GM23248 (cell line): ENCODE results near the gene NUP214. TPM values are rescaled to one million over a fixed set of nuclear protein-coding genes. Genes with fewer than 3 reads are reported as not detected.

ENCODE experiments used
- DNase-seq: peaks from one replicate; pipeline ENCODE4 v3.0.0-alpha.2; 2015
- H2AFZ ChIP-seq: fragments of 200-600 bp; sonication (generic); 2 replicates; pipeline ENCODE4 v1.6.1; 2016; ENCODE audit warnings: antibody characterized with exemption
- H3F3A ChIP-seq: fragments of 200-600 bp; sonication (generic); 2 replicates; pipeline ENCODE4 v1.6.1; 2016; ENCODE audit warnings: mild to moderate bottlenecking, antibody characterized with exemption, mixed run types; ENCODE audit not compliant: insufficient read depth
- H3K27ac ChIP-seq: fragments of 200-600 bp; sonication (generic); 2 replicates; pipeline ENCODE4 v1.5.1; 2016; ENCODE audit warnings: mild to moderate bottlenecking
- H3K27me3 ChIP-seq: fragments of 200-600 bp; sonication (generic); replicated peaks from 2 replicates; pipeline ENCODE4 v1.6.1; 2016; ENCODE audit warnings: mild to moderate bottlenecking; ENCODE audit not compliant: insufficient read depth
- H3K36me3 ChIP-seq: fragments of 200-600 bp; sonication (generic); 2 replicates; pipeline ENCODE4 v1.6.1; 2016; ENCODE audit warnings: low read depth, mild to moderate bottlenecking
- H3K4me1 ChIP-seq: fragments of 200-600 bp; sonication (generic); 2 replicates; pipeline ENCODE4 v1.6.1; 2016; ENCODE audit warnings: mild to moderate bottlenecking; ENCODE audit not compliant: insufficient read depth
- H3K4me2 ChIP-seq: fragments of 200-600 bp; sonication (generic); one replicate; pipeline ENCODE4 v1.6.1; 2016; ENCODE audit warnings: mild to moderate bottlenecking; ENCODE audit not compliant: unreplicated experiment
- H3K4me3 ChIP-seq: fragments of 200-600 bp; sonication (generic); 2 replicates; pipeline ENCODE4 v1.5.1; 2016; ENCODE audit warnings: mild to moderate bottlenecking
- H3K79me2 ChIP-seq: fragments of 200-600 bp; sonication (generic); 2 replicates; pipeline ENCODE4 v1.6.1; 2016; ENCODE audit warnings: mild to moderate bottlenecking; ENCODE audit not compliant: insufficient read depth
- H3K9ac ChIP-seq: fragments of 200-600 bp; sonication (generic); 2 replicates; pipeline ENCODE4 v1.6.1; 2016; ENCODE audit warnings: mild to moderate bottlenecking
- H3K9me2 ChIP-seq: fragments of 200-600 bp; sonication (generic); 2 replicates; pipeline ENCODE4 v1.6.1; 2016; ENCODE audit warnings: mixed run types, mild to moderate bottlenecking, moderate library complexity; ENCODE audit not compliant: insufficient read depth
- H3K9me3 ChIP-seq: fragments of 200-600 bp; sonication (generic); one replicate; pipeline ENCODE4 v1.6.1; 2017; ENCODE audit warnings: low read depth
- H4K20me1 ChIP-seq: fragments of 200-600 bp; sonication (generic); 2 replicates; pipeline ENCODE4 v1.6.0; 2016; ENCODE audit not compliant: insufficient read depth
- EZH2 ChIP-seq: fragments of 200-600 bp; sonication (generic); IDR thresholded peaks from 2 replicates; pipeline ENCODE4 v1.6.1; 2018; ENCODE audit warnings: antibody characterized with exemption, mild to moderate bottlenecking; ENCODE audit not compliant: insufficient read depth, poor library complexity, severe bottlenecking
- EZH2phosphoT487 ChIP-seq: fragments of 200-600 bp; sonication (generic); IDR thresholded peaks from 2 replicates; pipeline ENCODE4 v1.6.1; 2018; ENCODE audit warnings: antibody characterized with exemption, moderate library complexity, mild to moderate bottlenecking, low read depth; ENCODE audit not compliant: insufficient read depth
- WGBS, 2 experiments: methylation state at CpG; one replicate each; pipeline ENCODE4 v1.1.6; 2015 to 2017; ENCODE audit warnings: low lambda C conversion rate in 2 of 2, low coverage in 1 of 2; ENCODE audit errors: missing lambda C conversion rate in 2 of 2; 5-methylcytosine and 5-hydroxymethylcytosine counted together
- in situ Hi-C: fragments of 300-500 bp; cut with MboI; formaldehyde crosslinking; loops from 2 replicates; pipeline ENCODE4 v1.15.0; 2020
- polyA plus RNA-seq: library from polyadenylated mRNA; unstranded; fragments of >200 nt; fragmentation: Nextera tagmentation; extraction: Ambion mirVana; gene quantifications from 2 replicates; pipeline ENCODE4 v1.2.1, GENCODE V29; 2016
- total RNA-seq: library from RNA; depleted of rRNA; stranded (reverse); fragments of >200 nt; shearing (Covaris generic); gene quantifications from 2 replicates; pipeline ENCODE4 v1.2.3, GENCODE V29; 2014

The NUP214 gene
- total and polyA plus RNA-seq, 2 experiments from 2014 or later = 13.1 to 14.3 TPM

DNA sequence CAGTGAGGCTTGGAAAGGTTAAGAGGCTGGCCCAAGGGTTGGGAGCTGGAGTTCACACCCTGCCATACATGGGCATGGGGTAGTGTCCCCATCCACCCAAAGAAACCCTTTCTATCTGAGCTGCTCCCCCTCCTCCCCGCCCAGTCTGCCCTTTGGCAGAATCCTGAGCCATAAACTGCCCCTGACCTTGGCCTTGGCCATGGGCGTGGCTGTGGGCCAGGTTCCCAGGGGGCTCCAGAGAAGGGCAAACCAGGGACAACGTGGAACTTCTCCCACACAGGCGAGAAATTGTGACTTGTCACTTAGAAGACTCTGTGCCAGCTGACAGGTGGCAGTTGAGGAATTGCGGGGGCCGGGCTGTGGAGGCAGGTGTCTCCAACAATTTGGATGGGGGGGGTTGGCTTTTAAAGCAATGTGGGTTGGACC lies 146.1 kb downstream of the NUP214 start:
- Histone ChIP-seq H3K36me3 (no peaks in the 10 kb centered on the region), H3K27ac (no peak overlapping the region), H3F3A (no peaks in the 10 kb centered on the region), H3K79me2 (no peaks in the 10 kb centered on the region), H3K27me3 (no peaks in the 10 kb centered on the region), H3K9me2 (no peaks in the 10 kb centered on the region), H3K4me1 (no peaks in the 10 kb centered on the region), H3K4me2 (no peak overlapping the region), H2AFZ (no peak overlapping the region), H4K20me1 (no peaks in the 10 kb centered on the region), H3K4me3 (no peak overlapping the region), H3K9me3 (no peaks in the 10 kb centered on the region), H3K9ac (no peak overlapping the region)
- WGBS, 2 experiments = 73 to 77% methylated on average over 6 of the region's 6 CpGs
- in situ Hi-C loops = no loop called here
- TF ChIP-seq EZH2phosphoT487 = no peak
- DNase-seq = no peak

DNA sequence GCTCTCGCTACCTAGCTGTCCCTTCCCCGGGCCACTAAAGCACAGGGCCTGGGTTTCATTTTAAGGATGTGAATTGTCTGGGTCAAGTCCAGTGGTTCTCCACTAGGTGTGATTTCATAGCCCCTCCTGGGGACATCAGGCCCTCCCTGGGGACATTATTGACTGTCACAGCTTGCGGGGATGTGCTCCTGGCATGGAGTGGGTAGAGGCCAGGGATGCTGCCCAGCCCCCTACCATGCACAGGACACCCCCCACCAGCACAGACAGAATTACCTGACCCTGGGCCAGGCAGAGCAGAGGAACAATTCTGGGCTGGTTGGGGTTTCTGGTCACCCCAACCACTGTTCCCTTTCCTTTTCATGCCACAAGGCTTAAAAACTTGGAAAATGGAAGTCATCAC lies 146.8 kb downstream of the NUP214 start:
- in situ Hi-C loops = no loop called here
- no peak for DNase-seq
- Histone ChIP-seq H3K79me2 (no peaks in the 10 kb centered on the region), H3K4me3 (no peak overlapping the region), H3F3A (no peaks in the 10 kb centered on the region), H3K27ac (no peak overlapping the region), H3K36me3 (no peaks in the 10 kb centered on the region), H3K9me2 (no peaks in the 10 kb centered on the region), H2AFZ (no peak overlapping the region), H3K4me1 (no peaks in the 10 kb centered on the region), H3K27me3 (no peaks in the 10 kb centered on the region), H3K9ac (no peak overlapping the region), H3K9me3 (no peaks in the 10 kb centered on the region), H4K20me1 (no peaks in the 10 kb centered on the region), H3K4me2 (no peak overlapping the region)
- TF ChIP-seq EZH2phosphoT487 (no peak), EZH2 (no peak)
- 95 to 98% methylated on average over 3 of the region's 3 CpGs for WGBS, 2 experiments

DNA sequence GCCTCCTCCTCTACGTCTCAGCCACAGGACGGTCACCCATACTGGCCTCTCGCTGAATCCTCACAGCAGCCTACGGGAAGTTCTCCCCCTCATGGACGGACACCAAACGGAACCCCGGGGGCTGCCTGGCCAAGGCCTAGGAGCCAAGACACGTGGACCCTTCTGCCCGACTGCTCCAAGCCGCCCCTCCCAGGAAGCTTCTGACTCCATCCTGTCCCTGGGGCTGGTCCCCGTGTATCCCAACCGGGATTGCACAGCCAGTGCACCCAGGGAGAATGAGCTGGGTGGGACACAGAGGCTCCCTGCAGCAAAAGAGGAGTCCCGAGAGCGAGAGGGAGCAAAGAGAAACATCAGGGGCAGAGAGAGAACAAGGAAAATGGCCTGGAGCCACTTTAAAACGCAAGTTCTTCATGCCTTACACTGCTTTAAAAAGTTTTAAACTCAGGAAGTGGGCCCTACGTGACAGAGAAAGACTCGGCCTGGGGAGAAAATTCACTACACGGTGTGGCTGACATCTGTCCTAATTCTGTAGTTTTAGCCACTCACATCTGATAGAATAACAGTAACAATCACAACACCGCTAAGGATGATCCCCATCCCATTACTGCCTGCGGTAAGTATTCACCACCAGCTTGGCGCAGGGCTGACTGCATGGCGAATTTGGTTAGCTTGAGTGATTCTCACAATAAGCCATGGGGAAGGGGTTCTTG lies 147.9 kb downstream of the NUP214 start:
- TF ChIP-seq EZH2 = no peak
- no peak for TF ChIP-seq EZH2phosphoT487
- Histone ChIP-seq H3K4me2 (no peak overlapping the region), H3K79me2 (no peaks in the 10 kb centered on the region), H4K20me1 (no peaks in the 10 kb centered on the region), H3K36me3 (no peaks in the 10 kb centered on the region), H3K9me2 (no peaks in the 10 kb centered on the region), H3K4me3 (no peak overlapping the region), H3F3A (no peaks in the 10 kb centered on the region), H3K9me3 (no peaks in the 10 kb centered on the region), H3K27ac (no peak overlapping the region), H3K27me3 (no peaks in the 10 kb centered on the region), H3K9ac (no peak overlapping the region), H3K4me1 (no peaks in the 10 kb centered on the region), H2AFZ (no peak overlapping the region; the same call in 1 of the 2 replicates)
- DNase-seq = no peak
- WGBS, 2 experiments = 92 to 96% methylated on average over 21 to 22 of the region's 22 CpGs
- in situ Hi-C loops = no loop called here

GRCh38 chr9:131273856-131274673 lies 148.7 kb downstream of the NUP214 start:
- Histone ChIP-seq H3K4me3 (no peak overlapping the region), H3K36me3 (no peaks in the 10 kb centered on the region), H3K9ac (no peak overlapping the region), H4K20me1 (no peaks in the 10 kb centered on the region), H3K4me1 (no peaks in the 10 kb centered on the region), H3K27me3 (no peaks in the 10 kb centered on the region), H3K9me2 (no peaks in the 10 kb centered on the region), H2AFZ (no peak overlapping the region; the same call in 1 of the 2 replicates), H3K4me2 (no peak overlapping the region), H3K27ac (no peak overlapping the region), H3F3A (no peaks in the 10 kb centered on the region), H3K9me3 (no peaks in the 10 kb centered on the region), H3K79me2 (no peaks in the 10 kb centered on the region)
- no peak for DNase-seq
- in situ Hi-C loops = no loop called here
- WGBS, 2 experiments = 75 to 77% methylated on average over 13 of the region's 13 CpGs
- TF ChIP-seq EZH2 = no peak
- TF ChIP-seq EZH2phosphoT487 = no peak
